OCI-LY3 (cell line): ENCODE results near the gene PNMT.

Source experiments
- H2AFZ ChIP-seq: fragments of 200-600, 300-600 bp; shearing (Covaris generic); 2 replicates; pipeline ENCODE4 v1.6.0; 2014; ENCODE audit warnings: antibody characterized with exemption, low read depth, low read length
- H3K27ac ChIP-seq: fragments of 200-600, 300-600 bp; sonication (generic); 2 replicates; pipeline ENCODE4 v1.5.1; 2014; ENCODE audit warnings: mild to moderate bottlenecking, low read length, moderate library complexity, mixed read lengths
- H3K27me3 ChIP-seq: fragments of 200-600, 300-600 bp; sonication (generic); 2 replicates; pipeline ENCODE4 v1.6.1; 2014; ENCODE audit warnings: low read depth, low read length, mixed read lengths
- H3K36me3 ChIP-seq: fragments of 200-600, 300-600 bp; sonication (generic); replicated peaks from 2 replicates; pipeline ENCODE3; 2014; ENCODE audit warnings: low read depth, low read length, mixed read lengths
- H3K4me1 ChIP-seq: fragments of 300-600, 200-600 bp; sonication (generic); 2 replicates; pipeline ENCODE4 v1.6.1; 2014; ENCODE audit warnings: low read length, mixed read lengths
- H3K4me2 ChIP-seq: fragments of 200-600, 300-600 bp; sonication (generic); 2 replicates; pipeline ENCODE4 v1.6.1; 2014; ENCODE audit warnings: low read length, mixed read lengths
- H3K4me3 ChIP-seq: fragments of 300-600, 200-600 bp; sonication (generic); 2 replicates; pipeline ENCODE4 v1.5.1; 2014; ENCODE audit warnings: antibody characterized with exemption, mild to moderate bottlenecking, low read length, moderate library complexity
- H3K79me2 ChIP-seq: fragments of 300-600, 200-600 bp; shearing (Covaris generic); 2 replicates; pipeline ENCODE4 v1.6.1; 2014; ENCODE audit warnings: mild to moderate bottlenecking, low read length, mixed read lengths
- H3K9ac ChIP-seq: fragments of 300-600, 200-600 bp; shearing (Covaris generic); 2 replicates; pipeline ENCODE4 v1.6.0; 2014; ENCODE audit warnings: mild to moderate bottlenecking, low read length, moderate library complexity
- H3K9me3 ChIP-seq: fragments of 200-600, 300-600 bp; shearing (Covaris generic); 2 replicates; pipeline ENCODE4 v1.6.1; 2014; ENCODE audit warnings: low read length, mixed read lengths; ENCODE audit not compliant: insufficient read depth
- H4K20me1 ChIP-seq: fragments of 200-600, 300-600 bp; sonication (generic); 2 replicates; pipeline ENCODE4 v1.6.1; 2016; ENCODE audit warnings: low read length, mixed read lengths; ENCODE audit not compliant: insufficient read depth
- CTCF ChIP-seq: fragments of 200-600, 300-600 bp; sonication (generic); IDR thresholded peaks from 2 replicates; pipeline ENCODE4 v1.5.1; 2014; ENCODE audit warnings: antibody characterized with exemption, low read length, low read depth
- EZH2phosphoT487 ChIP-seq: fragments of 200-600 bp; shearing (Covaris generic); IDR thresholded peaks from 2 replicates; pipeline ENCODE4 v1.6.1; 2018; ENCODE audit warnings: antibody characterized with exemption, mixed run types, low read depth

Gene PNMT

GRCh38 chr17:39665642-39666224, 2.5 kb upstream of the PNMT start:
- Histone ChIP-seq H3K9me3 (no peaks in the 10 kb centered on the region), H3K4me3 (peak overlapping the region; percentile 47; the same call in 1 of the 2 replicates), H3K4me1 (peaks cover 42% of the 10 kb centered on the region), H3K36me3 (no peaks in the 10 kb centered on the region), H3K27ac (no peak overlapping the region), H3K27me3 (peaks cover 6% of the 10 kb centered on the region), H4K20me1 (no peaks in the 10 kb centered on the region), H3K4me2 (peak overlapping the region; percentile 60), H3K9ac (peak overlapping the region; percentile 46; the same call in 1 of the 2 replicates), H3K79me2 (no peaks in the 10 kb centered on the region), H2AFZ (no peak overlapping the region)
- TF ChIP-seq EZH2phosphoT487 (no peak), CTCF (peak; percentile 20; the same call in 1 of the 2 replicates)

- Histone ChIP-seq H3K27me3 (peaks cover 6% of the 10 kb centered on the region), H4K20me1 (no peaks in the 10 kb centered on the region), H3K79me2 (no peaks in the 10 kb centered on the region), H2AFZ (no peak overlapping the region), H3K4me1 (peaks cover 42% of the 10 kb centered on the region), H3K9ac (peak overlapping the region; percentile 46; the same call in 1 of the 2 replicates), H3K9me3 (no peaks in the 10 kb centered on the region), H3K36me3 (no peaks in the 10 kb centered on the region), H3K4me3 (peak overlapping the region; percentile 47; the same call in 1 of the 2 replicates), H3K4me2 (peak overlapping the region; percentile 60), H3K27ac (no peak overlapping the region)
- TF ChIP-seq EZH2phosphoT487 (no peak), CTCF (no peak)
Measured at GRCh38 chr17:39666231-39666600, 2.0 kb upstream of the PNMT start.

- no peaks in the 10 kb centered on the region for H3K79me2 ChIP-seq
- H3K4me2 ChIP-seq: peak overlapping the region; percentile 90
- peak overlapping the region; percentile 68; the same call in 1 of the 2 replicates for H3K9ac ChIP-seq
- peaks cover 6% of the 10 kb centered on the region for H3K27me3 ChIP-seq
- H3K4me1 ChIP-seq: peaks cover 43% of the 10 kb centered on the region
- H3K27ac ChIP-seq: no peak overlapping the region
- TF ChIP-seq CTCF (no peak), EZH2phosphoT487 (no peak)
- H3K4me3 ChIP-seq: peak overlapping the region; percentile 77; the same call in 1 of the 2 replicates
- no peaks in the 10 kb centered on the region for H3K36me3 ChIP-seq
- no peaks in the 10 kb centered on the region for H3K9me3 ChIP-seq
- H2AFZ ChIP-seq: no peak overlapping the region
- H4K20me1 ChIP-seq: no peaks in the 10 kb centered on the region
Measured at GRCh38 chr17:39666601-39667261, 1.5 kb upstream of the PNMT start.

GRCh38 chr17:39667262-39667944, 850 bp upstream of the PNMT start:
- Histone ChIP-seq H3K79me2 (no peaks in the 10 kb centered on the region), H3K9ac (peak overlapping the region; percentile 68), H3K4me3 (peak overlapping the region; percentile 77), H3K27me3 (peaks cover 6% of the 10 kb centered on the region), H2AFZ (no peak overlapping the region), H3K4me2 (peak overlapping the region; percentile 90), H3K36me3 (no peaks in the 10 kb centered on the region), H3K4me1 (peaks cover 50% of the 10 kb centered on the region), H3K27ac (no peak overlapping the region), H4K20me1 (no peaks in the 10 kb centered on the region), H3K9me3 (no peaks in the 10 kb centered on the region)
- TF ChIP-seq EZH2phosphoT487 (no peak), CTCF (no peak)
